ENCODE measurements around the gene CNTNAP2. TPM values are rescaled to one million over a fixed set of nuclear protein-coding genes. Genes with fewer than 3 reads are reported as not detected.

Gene CNTNAP2
- total RNA-seq, 1 donor from 2014 or later = 4.2 TPM

DNA sequence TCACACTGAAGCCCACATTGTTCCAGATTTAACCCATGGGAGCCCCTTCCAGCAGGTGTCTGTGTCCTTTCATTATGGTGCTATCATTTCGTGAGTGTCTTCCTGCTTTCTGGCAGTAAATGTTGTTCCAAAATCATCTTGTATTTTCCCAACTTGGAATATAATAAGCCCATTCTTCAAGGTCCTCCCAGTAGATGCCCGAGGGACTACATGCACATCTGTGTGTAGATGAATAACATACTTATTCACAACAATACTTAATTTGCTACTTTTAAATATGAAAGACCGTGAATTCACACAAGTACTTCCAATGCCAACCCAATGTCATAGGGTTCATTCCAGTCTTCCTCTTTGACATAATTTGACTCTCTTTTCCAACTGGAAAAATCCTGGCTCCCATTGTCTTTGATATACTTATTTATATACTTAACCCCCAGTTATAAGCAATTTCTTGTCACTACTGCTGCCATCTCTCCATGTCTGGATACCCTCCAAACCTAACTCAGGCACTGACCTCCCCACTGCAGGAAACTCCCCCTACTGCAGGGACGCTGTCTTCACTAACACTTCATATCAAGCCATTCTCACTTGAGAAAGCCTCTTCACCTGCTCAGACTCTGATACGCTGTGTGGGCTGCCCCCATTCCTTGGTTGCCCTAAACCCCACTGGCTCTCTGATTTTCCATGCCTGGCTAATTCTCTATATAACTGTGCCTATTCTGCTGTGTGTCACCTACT is 1119.2 kb downstream of the CNTNAP2 start:
- Mint-ChIP-seq H3K4me1 (no peaks in the 10 kb centered on the region), H3K4me3 (no peak overlapping the region), H3K9me3 (peaks cover under 1% of the 10 kb centered on the region), H3K27ac (no peak overlapping the region), H3K36me3 (no peaks in the 10 kb centered on the region), H3K27me3 (ENCODE audit: low read depth) (peaks cover 6% of the 10 kb centered on the region)
- DNase-seq (ENCODE audit: low spot score in 2 of 2, unreplicated experiment in 2 of 2) = no peak
- TF ChIP-seq, protein P1, sequence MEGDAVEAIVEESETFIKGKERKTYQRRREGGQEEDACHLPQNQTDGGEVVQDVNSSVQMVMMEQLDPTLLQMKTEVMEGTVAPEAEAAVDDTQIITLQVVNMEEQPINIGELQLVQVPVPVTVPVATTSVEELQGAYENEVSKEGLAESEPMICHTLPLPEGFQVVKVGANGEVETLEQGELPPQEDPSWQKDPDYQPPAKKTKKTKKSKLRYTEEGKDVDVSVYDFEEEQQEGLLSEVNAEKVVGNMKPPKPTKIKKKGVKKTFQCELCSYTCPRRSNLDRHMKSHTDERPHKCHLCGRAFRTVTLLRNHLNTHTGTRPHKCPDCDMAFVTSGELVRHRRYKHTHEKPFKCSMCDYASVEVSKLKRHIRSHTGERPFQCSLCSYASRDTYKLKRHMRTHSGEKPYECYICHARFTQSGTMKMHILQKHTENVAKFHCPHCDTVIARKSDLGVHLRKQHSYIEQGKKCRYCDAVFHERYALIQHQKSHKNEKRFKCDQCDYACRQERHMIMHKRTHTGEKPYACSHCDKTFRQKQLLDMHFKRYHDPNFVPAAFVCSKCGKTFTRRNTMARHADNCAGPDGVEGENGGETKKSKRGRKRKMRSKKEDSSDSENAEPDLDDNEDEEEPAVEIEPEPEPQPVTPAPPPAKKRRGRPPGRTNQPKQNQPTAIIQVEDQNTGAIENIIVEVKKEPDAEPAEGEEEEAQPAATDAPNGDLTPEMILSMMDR (IDR thresholded peaks at IDR 0.05; ENCODE audit: unreplicated experiment) = no peak

DNA sequence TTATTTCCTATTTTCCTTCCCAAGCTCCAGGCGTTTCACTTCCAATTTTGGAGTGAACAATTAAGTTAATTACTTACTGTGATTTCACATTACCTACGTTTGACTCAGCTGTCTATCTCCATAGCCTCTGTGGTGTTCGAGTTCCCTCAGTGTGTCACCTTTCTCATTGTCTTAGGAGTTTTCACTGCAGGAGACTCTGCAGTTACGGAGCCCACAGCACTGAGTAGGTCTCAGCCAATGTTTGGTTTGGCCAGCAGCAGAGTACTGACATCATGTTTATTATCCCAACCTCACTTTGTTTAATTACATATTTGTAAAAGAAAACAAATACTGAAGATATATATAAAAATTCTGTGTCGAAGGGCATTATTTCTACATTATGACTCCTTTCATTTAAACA is 1123.9 kb downstream of the CNTNAP2 start:
- Mint-ChIP-seq H3K27ac (no peak overlapping the region), H3K4me3 (no peak overlapping the region), H3K4me1 (no peaks in the 10 kb centered on the region), H3K9me3 (no peaks in the 10 kb centered on the region), H3K27me3 (ENCODE audit: low read depth) (peaks cover 14% of the 10 kb centered on the region), H3K36me3 (no peaks in the 10 kb centered on the region)
- TF ChIP-seq, protein P1 (IDR thresholded peaks at IDR 0.05; ENCODE audit: unreplicated experiment) = no peak
- DNase-seq (ENCODE audit: low spot score in 2 of 2, unreplicated experiment in 2 of 2) = no peak

DNA sequence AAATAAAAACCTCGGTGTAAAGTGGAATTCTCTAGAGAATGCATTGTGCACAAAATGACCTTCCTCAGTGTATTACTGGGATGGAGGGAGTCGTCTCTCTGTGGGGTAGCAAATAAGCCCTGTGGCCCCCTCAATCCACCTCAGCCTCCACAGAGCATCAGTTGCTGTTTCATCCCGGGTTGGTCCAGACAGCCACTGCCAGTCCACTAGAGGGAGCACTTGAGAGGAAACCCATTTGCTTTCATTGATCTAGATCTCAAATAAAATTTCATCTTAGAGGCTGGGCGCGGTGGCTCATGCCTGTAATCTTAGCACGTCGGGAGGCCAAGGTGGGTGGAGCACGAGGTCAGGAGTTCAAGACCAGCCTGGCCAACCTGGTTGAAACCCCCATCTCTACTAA is 1128.7 kb downstream of the CNTNAP2 start:
- H3K9me3 Mint-ChIP-seq = no peaks in the 10 kb centered on the region
- H3K36me3 Mint-ChIP-seq = no peaks in the 10 kb centered on the region
- TF ChIP-seq, protein P1 (IDR thresholded peaks at IDR 0.05; ENCODE audit: unreplicated experiment) = peak; percentile 69
- H3K4me1 Mint-ChIP-seq = no peaks in the 10 kb centered on the region
- no peak overlapping the region for H3K27ac Mint-ChIP-seq
- H3K4me3 Mint-ChIP-seq = no peak overlapping the region
- peak in 1 of 2 experiments; percentile 39 for DNase-seq (ENCODE audit: low spot score in 2 of 2, unreplicated experiment in 2 of 2)
- H3K27me3 Mint-ChIP-seq (ENCODE audit: low read depth) = peaks cover 20% of the 10 kb centered on the region

DNA sequence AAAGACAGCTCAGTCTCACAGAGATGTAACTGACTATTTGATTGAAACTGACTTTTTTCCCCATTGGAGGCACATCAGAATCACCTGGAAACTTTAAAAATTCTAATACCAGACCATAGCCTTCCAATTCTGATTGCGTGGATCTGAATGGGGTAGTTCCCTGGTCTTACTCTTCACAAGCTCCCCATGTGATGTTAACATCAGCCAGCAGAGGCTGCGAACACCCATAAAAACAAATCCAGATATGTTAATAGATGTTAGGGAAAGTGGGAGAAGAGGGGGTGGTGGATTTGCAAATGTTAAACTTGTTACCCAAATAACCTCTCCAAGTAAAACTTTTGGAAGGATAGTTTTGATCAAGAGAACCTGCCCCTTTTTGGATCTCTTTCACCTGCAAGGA is 1133.4 kb downstream of the CNTNAP2 start:
- no peak for DNase-seq (ENCODE audit: low spot score in 2 of 2, unreplicated experiment in 2 of 2)
- no peaks in the 10 kb centered on the region for H3K4me1 Mint-ChIP-seq
- no peaks in the 10 kb centered on the region for H3K36me3 Mint-ChIP-seq
- H3K9me3 Mint-ChIP-seq = no peaks in the 10 kb centered on the region
- TF ChIP-seq, protein P1 (IDR thresholded peaks at IDR 0.05; ENCODE audit: unreplicated experiment) = no peak
- H3K27ac Mint-ChIP-seq = no peak overlapping the region
- H3K27me3 Mint-ChIP-seq (ENCODE audit: low read depth) = peaks cover 22% of the 10 kb centered on the region
- no peak overlapping the region for H3K4me3 Mint-ChIP-seq

DNA sequence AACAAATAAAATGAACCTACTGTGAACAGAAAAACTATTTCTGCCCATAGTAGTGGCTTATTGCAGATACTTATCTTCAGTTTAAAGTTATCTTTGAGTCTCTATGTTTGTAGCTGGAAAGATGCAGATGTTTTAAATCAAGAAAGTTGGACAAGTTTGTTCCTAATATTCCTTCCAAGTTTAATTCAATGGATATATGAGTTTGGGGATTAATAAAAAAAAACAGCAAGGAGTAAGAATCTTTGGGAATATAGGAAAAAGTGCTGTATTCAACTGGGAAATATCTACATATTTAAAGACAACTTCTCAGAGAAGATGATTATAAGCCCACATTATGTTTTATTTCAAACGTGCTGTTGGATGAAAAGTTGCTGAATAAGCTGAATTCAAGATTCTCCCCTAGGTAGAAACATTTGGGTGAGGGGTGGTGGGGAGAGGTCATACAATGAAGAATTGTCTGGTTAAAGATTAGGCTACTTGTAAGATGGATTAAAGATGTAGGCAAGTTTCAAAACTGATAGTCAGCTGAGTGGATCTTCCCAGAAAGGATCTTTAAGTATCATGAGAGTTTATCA is 1135.2 kb downstream of the CNTNAP2 start:
- DNase-seq (ENCODE audit: low spot score in 2 of 2, unreplicated experiment in 2 of 2) = no peak
- no peak overlapping the region for H3K27ac Mint-ChIP-seq
- H3K9me3 Mint-ChIP-seq = no peaks in the 10 kb centered on the region
- TF ChIP-seq, protein P1 (IDR thresholded peaks at IDR 0.05; ENCODE audit: unreplicated experiment) = no peak
- no peaks in the 10 kb centered on the region for H3K36me3 Mint-ChIP-seq
- no peak overlapping the region for H3K4me3 Mint-ChIP-seq
- peaks cover 24% of the 10 kb centered on the region for H3K27me3 Mint-ChIP-seq (ENCODE audit: low read depth)
- H3K4me1 Mint-ChIP-seq = no peaks in the 10 kb centered on the region
